B cell (primary cell): ENCODE data around the gene DIP2A. TPM values are rescaled to one million over a fixed set of nuclear protein-coding genes. Genes with fewer than 3 reads are reported as not detected.

Source experiments
- ATAC-seq: fragments of 200-7000 bp; cut with Tn5 transposase; one replicate; pipeline ENCODE4 v1.10.0; 2021; ENCODE audit warnings: low read depth, mild to moderate bottlenecking, moderate number of reproducible peaks, moderate library complexity
- CTCF ChIA-PET: fragments of 350-600 bp; sonication (Branson Sonifier 250); formaldehyde crosslinking; loops from one replicate; lab custom pipeline; 2021; ENCODE audit warnings: antibody characterized with exemption, inconsistent platforms; lab: Charles Lee
- POLR2A ChIA-PET: fragments of 350-600 bp; sonication (Branson Sonifier 250); formaldehyde crosslinking; loops from one replicate; lab custom pipeline; 2021; ENCODE audit warnings: antibody characterized with exemption; lab: Charles Lee
- DNase-seq: peaks from one replicate; pipeline ENCODE4 v3.0.0; 2013
- H2AFZ ChIP-seq: 2 replicates; pipeline ENCODE4 v1.6.1; 2012; ENCODE audit warnings: mild to moderate bottlenecking, low read depth, low read length; ENCODE audit not compliant: insufficient read depth, poor library complexity, severe bottlenecking
- H3K27ac ChIP-seq, 2 donors: 1 replicate in 1 of 2; 2 replicates in 1 of 2; pipeline ENCODE4 v1.5.1; 2012 to 2013; ENCODE audit warnings: low read length in 2 of 2, mild to moderate bottlenecking in 2 of 2, moderate library complexity in 1 of 2
- H3K27me3 ChIP-seq, 4 experiments: fragments of 200-600 bp in 1 of 4; sonication (generic) in 1 of 4; replicated peaks in 1 of 4; 1 replicate in 2 of 4; 2 replicates in 2 of 4; pipeline versions ENCODE4 v1.6.1 to v1.7.0; 2013 to 2016; ENCODE audit warnings: low read length in 3 of 4, mild to moderate bottlenecking in 2 of 4, mixed read lengths in 1 of 4, moderate library complexity in 1 of 4; ENCODE audit not compliant: insufficient read depth in 4 of 4, control insufficient read depth in 3 of 4; ENCODE audit errors: control extremely low read depth in 1 of 4
- H3K36me3 ChIP-seq, 2 experiments: replicated peaks in 1 of 2; 1 replicate in 1 of 2; 2 replicates in 1 of 2; pipeline versions ENCODE4 v1.6.1 to v1.7.1; 2013; ENCODE audit warnings: low read length in 1 of 2; ENCODE audit not compliant: insufficient read depth in 2 of 2, control insufficient read depth in 1 of 2; ENCODE audit errors: control extremely low read depth in 1 of 2, extremely low read depth in 1 of 2
- H3K4me1 ChIP-seq, 2 donors: fragments of 200-600 bp in 1 of 2; sonication (generic) in 1 of 2; 1 replicate in 1 of 2; 2 replicates in 1 of 2; pipeline versions ENCODE4 v1.5.1 to v1.6.1; 2013 to 2017; ENCODE audit warnings: low read length in 2 of 2; ENCODE audit not compliant: control insufficient read depth in 2 of 2, insufficient read depth in 2 of 2
- H3K4me2 ChIP-seq: replicated peaks from 2 replicates; pipeline ENCODE3; 2012; ENCODE audit warnings: mild to moderate bottlenecking, low read depth, low read length; ENCODE audit not compliant: poor library complexity, severe bottlenecking
- H3K4me3 ChIP-seq, 5 experiments: fragments of 200-600 bp in 1 of 5; sonication (generic) in 1 of 5; 1 replicate in 3 of 5; 2 replicates in 2 of 5; pipeline versions ENCODE4 v1.5.1 to v1.7.0; 2011 to 2016; ENCODE audit warnings: low read length in 4 of 5, mild to moderate bottlenecking in 4 of 5, low read depth in 2 of 5, control low read depth in 1 of 5, moderate library complexity in 1 of 5; ENCODE audit not compliant: insufficient read depth in 1 of 5; ENCODE audit errors: control extremely low read depth in 1 of 5, extremely low read depth in 1 of 5
- H3K79me2 ChIP-seq: fragments of 200-600 bp; sonication (generic); one replicate; pipeline ENCODE4 v1.6.0; 2016; ENCODE audit warnings: low read length; ENCODE audit not compliant: control insufficient read depth, insufficient read depth
- H3K9ac ChIP-seq: fragments of 200-600 bp; sonication (generic); 2 replicates; pipeline ENCODE4 v1.6.1; 2017; ENCODE audit warnings: mild to moderate bottlenecking, low read length, moderate library complexity
- H3K9me3 ChIP-seq, 3 donors: one replicate each; pipeline versions ENCODE4 v1.6.1 to v1.7.1; 2013; ENCODE audit warnings: low read length in 2 of 3; ENCODE audit not compliant: control insufficient read depth in 2 of 3, insufficient read depth in 1 of 3; ENCODE audit errors: control extremely low read depth in 1 of 3
- H4K20me1 ChIP-seq: 2 replicates; pipeline ENCODE4 v1.6.0; 2012; ENCODE audit warnings: mild to moderate bottlenecking, low read length; ENCODE audit not compliant: insufficient read depth, control insufficient read depth, poor library complexity, severe bottlenecking
- H3K27ac Mint-ChIP-seq: one replicate; pipeline ENCODE4 v1.8.0; 2021; ENCODE audit warnings: mixed read lengths
- H3K27me3 Mint-ChIP-seq: one replicate; pipeline ENCODE4 v1.8.0; 2021; ENCODE audit warnings: mixed read lengths
- H3K4me1 Mint-ChIP-seq: one replicate; pipeline ENCODE4 v1.8.0; 2021; ENCODE audit warnings: mixed read lengths
- H3K4me3 Mint-ChIP-seq: one replicate; pipeline ENCODE4 v1.8.0; 2021; ENCODE audit warnings: mixed read lengths
- H3K9me3 Mint-ChIP-seq: one replicate; pipeline ENCODE4 v1.8.0; 2022; ENCODE audit warnings: mixed read lengths; ENCODE audit not compliant: insufficient read depth
- EZH2 ChIP-seq: IDR thresholded peaks from 2 replicates; pipeline ENCODE4 v1.6.1; 2012; ENCODE audit warnings: borderline replicate concordance, low read depth, mild to moderate bottlenecking, moderate library complexity, low read length; ENCODE audit not compliant: insufficient read depth, poor library complexity, severe bottlenecking
- WGBS: methylation state at CpG from one replicate; pipeline ENCODE4 v1.1.5; 2013; ENCODE audit warnings: missing lambda C conversion rate; ENCODE audit not compliant: insufficient coverage; 5-methylcytosine and 5-hydroxymethylcytosine counted together
- intact Hi-C: fragments of 100-400 bp; cut with micrococcal nuclease; formaldehyde crosslinking; loops from one replicate; pipeline ENCODE4 v1.10.0; 2022
- polyA plus RNA-seq: library from polyadenylated mRNA; depleted of rRNA; stranded (reverse); fragments of >200 nt; gene quantifications from 2 replicates; pipeline ENCODE4 v1.2.3, GENCODE V29; 2012
- total RNA-seq, 2 donors: library from RNA; stranded (reverse); fragments of 120-200 nt in 1 of 2; gene quantifications; 1 replicate in 1 of 2; 2 replicates in 1 of 2; pipeline versions ENCODE4 v1.2.3 to v1.2.4, GENCODE V29; 2013 to 2022
- TF ChIP-seq, protein P1 (sequence below): fragments of 200-600 bp; IDR thresholded peaks from one replicate; pipeline ENCODE4 v1.8.0; 2022; ENCODE audit warnings: antibody characterized with exemption, mild to moderate bottlenecking

Gene DIP2A
- total and polyA plus RNA-seq, 2 donors (not counting 1 experiment from before 2014, with no cell fraction given): 40.4 to 59.0 TPM

GRCh38 chr21:46597896-46598343 lies 139.2 kb downstream of the DIP2A start:
- ChIA-PET CTCF (no interaction called here), POLR2A (interaction anchor here (0.7 kb wide), 1 partner anchor 287 kb away, joined by 3 read pairs; no protein-coding TSS in a partner anchor)
- WGBS: 89% methylated on average over 13 of the region's 20 CpGs
- H3K4me1 ChIP-seq: no peaks in the 10 kb centered on the region
- H3K27ac ChIP-seq: no peak overlapping the region
- no peak overlapping the region for H3K4me3 ChIP-seq
- no peak overlapping the region for H3K27ac Mint-ChIP-seq
- no peak overlapping the region for H3K4me2 ChIP-seq
- TF ChIP-seq, protein P1, sequence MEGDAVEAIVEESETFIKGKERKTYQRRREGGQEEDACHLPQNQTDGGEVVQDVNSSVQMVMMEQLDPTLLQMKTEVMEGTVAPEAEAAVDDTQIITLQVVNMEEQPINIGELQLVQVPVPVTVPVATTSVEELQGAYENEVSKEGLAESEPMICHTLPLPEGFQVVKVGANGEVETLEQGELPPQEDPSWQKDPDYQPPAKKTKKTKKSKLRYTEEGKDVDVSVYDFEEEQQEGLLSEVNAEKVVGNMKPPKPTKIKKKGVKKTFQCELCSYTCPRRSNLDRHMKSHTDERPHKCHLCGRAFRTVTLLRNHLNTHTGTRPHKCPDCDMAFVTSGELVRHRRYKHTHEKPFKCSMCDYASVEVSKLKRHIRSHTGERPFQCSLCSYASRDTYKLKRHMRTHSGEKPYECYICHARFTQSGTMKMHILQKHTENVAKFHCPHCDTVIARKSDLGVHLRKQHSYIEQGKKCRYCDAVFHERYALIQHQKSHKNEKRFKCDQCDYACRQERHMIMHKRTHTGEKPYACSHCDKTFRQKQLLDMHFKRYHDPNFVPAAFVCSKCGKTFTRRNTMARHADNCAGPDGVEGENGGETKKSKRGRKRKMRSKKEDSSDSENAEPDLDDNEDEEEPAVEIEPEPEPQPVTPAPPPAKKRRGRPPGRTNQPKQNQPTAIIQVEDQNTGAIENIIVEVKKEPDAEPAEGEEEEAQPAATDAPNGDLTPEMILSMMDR: no peak
- no peak for TF ChIP-seq EZH2
- H3K27me3 Mint-ChIP-seq: peaks cover 8% of the 10 kb centered on the region
- H3K9me3 Mint-ChIP-seq: peaks cover 4% of the 10 kb centered on the region
- H3K9ac ChIP-seq: no peak overlapping the region
- H3K36me3 ChIP-seq: no peaks in the 10 kb centered on the region
- H3K27me3 ChIP-seq: no peaks in the 10 kb centered on the region
- intact Hi-C loops: no loop called here
- DNase-seq (no peak), ATAC-seq (no peak)
- no peaks in the 10 kb centered on the region for H3K4me1 Mint-ChIP-seq
- peaks cover 0 to 31% (median 10%) of the 10 kb centered on the region in 3 donors for H3K9me3 ChIP-seq
- H4K20me1 ChIP-seq: no peaks in the 10 kb centered on the region
- H3K4me3 Mint-ChIP-seq: no peak overlapping the region
- no peak overlapping the region for H2AFZ ChIP-seq
- H3K79me2 ChIP-seq: no peaks in the 10 kb centered on the region

DNA sequence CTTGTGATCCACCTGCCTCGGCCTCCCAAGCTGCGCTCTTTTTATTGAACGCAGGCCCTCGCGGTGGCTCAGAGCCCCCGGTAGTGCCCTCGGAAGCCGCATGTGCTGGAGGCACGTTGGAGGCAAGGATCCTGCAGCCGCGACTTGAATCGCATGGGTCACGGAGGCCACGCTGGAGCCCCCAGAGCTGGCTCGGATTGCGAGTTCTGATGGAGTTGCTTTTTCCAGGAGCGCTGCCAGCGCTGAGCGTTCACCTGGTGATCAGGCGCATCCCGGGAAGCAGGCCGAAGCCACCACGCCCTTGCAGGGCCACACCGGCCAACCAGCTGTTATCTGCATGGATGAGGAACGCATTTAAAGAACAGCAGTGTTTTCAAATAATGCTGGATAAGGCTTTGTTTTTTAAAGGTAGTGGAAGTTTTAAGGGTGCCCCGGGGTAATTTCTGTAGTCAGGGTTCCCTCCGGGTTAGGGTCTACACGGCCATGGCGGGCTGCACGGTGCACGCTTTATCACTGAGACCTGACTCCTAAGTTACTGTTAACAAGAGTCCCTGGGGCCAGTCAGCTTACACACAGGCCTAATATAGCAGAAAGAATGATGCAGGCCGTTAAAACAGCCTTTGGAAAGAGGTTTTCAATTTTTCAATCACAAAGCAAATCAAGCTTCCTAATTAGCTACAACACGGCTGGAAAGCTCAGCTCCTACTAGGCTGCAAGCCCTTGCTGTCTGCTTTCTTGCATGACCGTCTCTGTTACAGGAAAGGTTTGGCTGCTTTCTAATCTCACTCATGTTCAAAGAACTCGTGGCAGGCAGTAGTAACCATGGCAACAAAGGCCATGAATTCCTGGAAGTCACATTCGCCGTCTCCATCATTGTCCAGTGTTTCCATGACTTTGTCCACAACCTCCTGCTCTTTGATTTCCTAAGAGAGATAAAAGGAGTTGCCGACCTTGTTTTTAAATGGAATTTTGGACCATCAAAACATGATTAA lies 140.2 kb downstream of the DIP2A start:
- no peaks in the 10 kb centered on the region for H4K20me1 ChIP-seq
- H3K79me2 ChIP-seq: no peaks in the 10 kb centered on the region
- no peaks in the 10 kb centered on the region for H3K4me1 ChIP-seq
- DNase-seq (no peak), ATAC-seq (no peak)
- H3K4me3 ChIP-seq: no peak overlapping the region
- intact Hi-C loops: no loop called here
- H3K9ac ChIP-seq: no peak overlapping the region
- H3K4me2 ChIP-seq: no peak overlapping the region
- H3K27ac Mint-ChIP-seq: no peak overlapping the region
- no peaks in the 10 kb centered on the region for H3K9me3 Mint-ChIP-seq
- peaks cover 0 to 25% (median 10%) of the 10 kb centered on the region in 3 donors for H3K9me3 ChIP-seq
- TF ChIP-seq EZH2: no peak
- POLR2A ChIA-PET: no interaction called here
- 92% methylated on average over 37 of the region's 38 CpGs for WGBS
- H3K36me3 ChIP-seq: no peaks in the 10 kb centered on the region
- H3K27me3 Mint-ChIP-seq: peaks cover 8% of the 10 kb centered on the region
- no peak overlapping the region for H2AFZ ChIP-seq
- CTCF ChIA-PET: no interaction called here
- no peaks in the 10 kb centered on the region for H3K27me3 ChIP-seq
- no peak overlapping the region for H3K4me3 Mint-ChIP-seq
- no peaks in the 10 kb centered on the region for H3K4me1 Mint-ChIP-seq
- no peak overlapping the region for H3K27ac ChIP-seq
